Measurements from ENCODE around the gene ATP5F1A.
"Not testable (repeated sequence)": the region's sequence is repeated elsewhere in the genome, so short reads cannot be mapped to it uniquely, and the experiment has no call there.

The ATP5F1A gene

GRCh38 chr18:46097801-46098615, at the start of gene ATP5F1A:
TSS of gene ATP5F1A (minus strand) at chr18:46098296. CDS start at chr18:46098231, 65 bp downstream.
- peak; percentile 85 to 89 for ATAC-seq

- ATAC-seq: no peak
Measured at GRCh38 chr18:46141199-46141598, 43.1 kb upstream of the ATP5F1A start.

GRCh38 chr18:46140173-46140572, 42.1 kb upstream of the ATP5F1A start:
- ATAC-seq: no peak

GRCh38 chr18:46134920-46135675, 37.0 kb upstream of the ATP5F1A start:
- no peak for ATAC-seq

GRCh38 chr18:46133534-46133933, 35.4 kb upstream of the ATP5F1A start:
- ATAC-seq: no peak

GRCh38 chr18:46130549-46130948, 32.5 kb upstream of the ATP5F1A start:
- ATAC-seq: not testable (repeated sequence)

GRCh38 chr18:46130061-46130460, 32.0 kb upstream of the ATP5F1A start:
- ATAC-seq: no peak

- ATAC-seq: not testable (repeated sequence)
Measured at GRCh38 chr18:46126625-46127024, 28.5 kb upstream of the ATP5F1A start.

- no peak for ATAC-seq
Measured at GRCh38 chr18:46113751-46114150, 15.7 kb upstream of the ATP5F1A start.

GRCh38 chr18:46110406-46110805, 12.3 kb upstream of the ATP5F1A start:
- ATAC-seq: no peak

GRCh38 chr18:46109386-46109785, 11.3 kb upstream of the ATP5F1A start:
- ATAC-seq: no peak

GRCh38 chr18:46104128-46104911, 6.2 kb upstream of the ATP5F1A start, which contains the start of gene HAUS1:
TSS of gene HAUS1 (plus strand) at chr18:46104385. CDS start at chr18:46104412, 27 bp downstream.
- ATAC-seq: peak; percentile 94 to 97

GRCh38 chr18:46099463-46099862, 1.4 kb upstream of the ATP5F1A start:
- no peak for ATAC-seq

GRCh38 chr18:46098616-46098933, 479 bp upstream of the ATP5F1A start:
- peak in 1 of 2 donors; percentile 1 for ATAC-seq

GRCh38 chr18:46097431-46097800, 680 bp downstream of the ATP5F1A start:
- peak; percentile 3 to 11 for ATAC-seq

- no peak for ATAC-seq
Measured at GRCh38 chr18:46096651-46097300, 1.3 kb downstream of the ATP5F1A start.

- no peak for ATAC-seq
Measured at GRCh38 chr18:46095532-46095931, 2.6 kb downstream of the ATP5F1A start.

GRCh38 chr18:46088501-46088900, 9.6 kb downstream of the ATP5F1A start:
- ATAC-seq: not testable (repeated sequence)

GRCh38 chr18:46084431-46084830, 13.7 kb downstream of the ATP5F1A start:
- no peak for ATAC-seq

- ATAC-seq: no peak
Measured at GRCh38 chr18:46080156-46080555, 17.9 kb downstream of the ATP5F1A start.

- no peak for ATAC-seq
Measured at GRCh38 chr18:46079336-46079735, 18.8 kb downstream of the ATP5F1A start.

- ATAC-seq: peak; percentile 50 to 54
Measured at GRCh38 chr18:46073474-46074331, 24.4 kb downstream of the ATP5F1A start.

All from activated CD4-positive, CD25-positive, alpha-beta regulatory T cell treated with anti-CD3 and anti-CD28 coated beads, Interleukin-2, amount 50 U/mL, for 24 hours (primary cell).